H9 (cell line): ENCODE measurements around the gene MXD4. TPM values are rescaled to one million over a fixed set of nuclear protein-coding genes. Genes with fewer than 3 reads are reported as not detected.

Source experiments
- DNase-seq: peaks from one replicate; pipeline ENCODE4 v3.0.0-alpha.2; 2017
- H2AFZ ChIP-seq: one replicate; pipeline ENCODE4 v1.6.1; 2013; ENCODE audit warnings: mild to moderate bottlenecking, low read length, control low read depth, moderate library complexity
- H2AK5ac ChIP-seq: 2 replicates; pipeline ENCODE4 v1.6.1; 2013; ENCODE audit warnings: low read length, control low read depth, mixed read lengths; ENCODE audit not compliant: insufficient read length
- H2BK120ac ChIP-seq: one replicate; pipeline ENCODE4 v1.6.1; 2013; ENCODE audit warnings: low read depth, mild to moderate bottlenecking, low read length, control low read depth, inconsistent platforms; ENCODE audit not compliant: poor library complexity, severe bottlenecking
- H2BK12ac ChIP-seq: 2 replicates; pipeline ENCODE4 v1.6.1; 2013; ENCODE audit warnings: low read length, control low read depth, mixed read lengths, low read depth; ENCODE audit not compliant: insufficient read length
- H2BK15ac ChIP-seq: 2 replicates; pipeline ENCODE4 v1.6.1; 2013; ENCODE audit warnings: low read depth, low read length, control low read depth
- H2BK20ac ChIP-seq: one replicate; pipeline ENCODE4 v1.6.1; 2013; ENCODE audit warnings: low read depth, mild to moderate bottlenecking, low read length, control low read depth, inconsistent platforms; ENCODE audit not compliant: poor library complexity, severe bottlenecking
- H2BK5ac ChIP-seq: 2 replicates; pipeline ENCODE4 v1.6.1; 2013; ENCODE audit warnings: low read length, control low read depth, mixed read lengths; ENCODE audit not compliant: insufficient read length
- H3K14ac ChIP-seq: 2 replicates; pipeline ENCODE4 v1.6.1; 2013; ENCODE audit warnings: low read length, control low read depth; ENCODE audit not compliant: insufficient read depth
- H3K18ac ChIP-seq: 2 replicates; pipeline ENCODE4 v1.6.1; 2013; ENCODE audit warnings: low read depth, mild to moderate bottlenecking, mixed read lengths, low read length, control low read depth; ENCODE audit not compliant: insufficient read length
- H3K23ac ChIP-seq: 2 replicates; pipeline ENCODE4 v1.6.1; 2013; ENCODE audit warnings: low read length, control low read depth, mixed read lengths, low read depth; ENCODE audit not compliant: insufficient read length
- H3K23me2 ChIP-seq: 2 replicates; pipeline ENCODE4 v1.6.1; 2013; ENCODE audit warnings: low read depth, mild to moderate bottlenecking, mixed read lengths, low read length, control low read depth; ENCODE audit not compliant: insufficient read length, poor library complexity, severe bottlenecking
- H3K27ac ChIP-seq: 2 replicates; pipeline ENCODE4 v1.5.1; 2013; ENCODE audit warnings: low read length, control low read depth, mixed read lengths, low read depth; ENCODE audit not compliant: insufficient read length
- H3K27me3 ChIP-seq: 2 replicates; pipeline ENCODE4 v1.6.1; 2013; ENCODE audit warnings: low read length, control low read depth, inconsistent platforms; ENCODE audit not compliant: insufficient read depth
- H3K4ac ChIP-seq: 2 replicates; pipeline ENCODE4 v1.6.1; 2013; ENCODE audit warnings: low read depth, mild to moderate bottlenecking, control low read depth, inconsistent platforms, low read length, moderate library complexity
- H3K4me1 ChIP-seq: 2 replicates; pipeline ENCODE4 v1.6.1; 2013; ENCODE audit warnings: low read length, control low read depth, inconsistent platforms; ENCODE audit not compliant: insufficient read depth
- H3K4me2 ChIP-seq: 2 replicates; pipeline ENCODE4 v1.6.1; 2013; ENCODE audit warnings: low read length, control low read depth, mixed read lengths; ENCODE audit not compliant: insufficient read length, insufficient read depth
- H3K56ac ChIP-seq: 2 replicates; pipeline ENCODE4 v1.6.1; 2013; ENCODE audit warnings: low read depth, mild to moderate bottlenecking, mixed read lengths, low read length, control low read depth; ENCODE audit not compliant: insufficient read length
- H3K79me1 ChIP-seq: 2 replicates; pipeline ENCODE4 v1.6.1; 2013; ENCODE audit warnings: low read depth, mild to moderate bottlenecking, moderate library complexity, low read length, control low read depth, inconsistent platforms; ENCODE audit not compliant: insufficient read depth, poor library complexity, severe bottlenecking
- H3K79me2 ChIP-seq: 2 replicates; pipeline ENCODE4 v1.6.1; 2013; ENCODE audit warnings: low read length, control low read depth, inconsistent platforms; ENCODE audit not compliant: insufficient read depth
- H3K9ac ChIP-seq: 2 replicates; pipeline ENCODE4 v1.6.1; 2013; ENCODE audit warnings: low read length, control low read depth, mixed read lengths; ENCODE audit not compliant: insufficient read length; ENCODE audit errors: extremely low read depth
- H3K9me3 ChIP-seq: one replicate; pipeline ENCODE4 v1.6.1; 2013; ENCODE audit warnings: low read depth, low read length, inconsistent platforms; ENCODE audit not compliant: control insufficient read depth
- H3T11ph ChIP-seq: one replicate; pipeline ENCODE4 v1.6.1; 2013; ENCODE audit warnings: mild to moderate bottlenecking, low read length, control low read depth, inconsistent platforms
- H4K20me1 ChIP-seq: one replicate; pipeline ENCODE4 v1.6.1; 2013; ENCODE audit not compliant: control insufficient read depth, insufficient read length, insufficient read depth
- H4K5ac ChIP-seq: 2 replicates; pipeline ENCODE4 v1.6.1; 2013; ENCODE audit warnings: low read depth, mild to moderate bottlenecking, mixed read lengths, low read length, control low read depth; ENCODE audit not compliant: insufficient read length
- H4K8ac ChIP-seq: replicated peaks from 2 replicates; pipeline ENCODE4 v1.6.1; 2013; ENCODE audit warnings: low read length, control low read depth, mixed read lengths, low read depth; ENCODE audit not compliant: insufficient read length
- H4K91ac ChIP-seq: 2 replicates; pipeline ENCODE4 v1.6.1; 2013; ENCODE audit warnings: low read depth, mild to moderate bottlenecking, moderate library complexity, mixed read lengths, low read length, control low read depth; ENCODE audit not compliant: insufficient read length
- H3K27ac Mint-ChIP-seq, 3 experiments: 2 replicates in 2 of 3; 3 replicates in 1 of 3; pipeline ENCODE4 v1.8.0; 2020 to 2021; ENCODE audit warnings: mixed read lengths in 3 of 3, mild to moderate bottlenecking in 1 of 3, moderate library complexity in 1 of 3
- H3K27me3 Mint-ChIP-seq: 2 replicates; pipeline ENCODE4 v1.8.0; 2021; ENCODE audit warnings: low read depth, mild to moderate bottlenecking, moderate library complexity, mixed read lengths
- H3K36me3 Mint-ChIP-seq, 3 experiments: 2 replicates in 2 of 3; 3 replicates in 1 of 3; pipeline ENCODE4 v1.8.0; 2020 to 2021; ENCODE audit warnings: low read depth in 3 of 3, mixed read lengths in 3 of 3; ENCODE audit not compliant: insufficient read depth in 1 of 3
- H3K4me1 Mint-ChIP-seq, 2 experiments: 2 replicates each; pipeline ENCODE4 v1.8.0; 2020; ENCODE audit warnings: mixed read lengths in 2 of 2
- H3K4me3 Mint-ChIP-seq, 2 experiments: 2 replicates in 1 of 2; 3 replicates in 1 of 2; pipeline ENCODE4 v1.8.0; 2020 to 2021; ENCODE audit warnings: mild to moderate bottlenecking in 2 of 2, mixed read lengths in 2 of 2, moderate library complexity in 1 of 2
- H3K9me3 Mint-ChIP-seq, 2 experiments: 2 replicates in 1 of 2; 3 replicates in 1 of 2; pipeline ENCODE4 v1.8.0; 2020; ENCODE audit warnings: mild to moderate bottlenecking in 2 of 2, mixed read lengths in 2 of 2, moderate library complexity in 1 of 2
- CTCF ChIP-seq: fragments of 200-600 bp; sonication (generic); conservative IDR thresholded peaks from 3 replicates; pipeline ENCODE4 v1.8.0; 2021; ENCODE audit warnings: antibody characterized with exemption, mild to moderate bottlenecking
- WGBS: extraction: QIAGEN DNeasy Blood & Tissue Kit; methylation state at CpG from one replicate; pipeline ENCODE4 v1.1.7; 2013; ENCODE audit warnings: missing lambda C conversion rate, low lambda C conversion rate, mixed read lengths; ENCODE audit not compliant: insufficient read length; ENCODE audit errors: extremely low coverage; 5-methylcytosine and 5-hydroxymethylcytosine counted together
- total RNA-seq: library from RNA; stranded (reverse); gene quantifications from 2 replicates; pipeline ENCODE4 v1.2.1, GENCODE V29; 2021

The MXD4 gene
- total RNA-seq, 1 experiment from 2014 or later: 24.1 TPM

- no peaks in the 10 kb centered on the region for H3K23me2 ChIP-seq
- Mint-ChIP-seq H3K27ac (no peak overlapping the region; a peak in 3 of 7 replicates), H3K9me3 (no peaks in the 10 kb centered on the region), H3K36me3 (no peaks in the 10 kb centered on the region), H3K27me3 (peaks cover 2% of the 10 kb centered on the region; the same call in 1 of the 2 replicates), H3K4me3 (no peak overlapping the region), H3K4me1 (peaks cover 11 to 19% of the 10 kb centered on the region in 2 experiments)
- no peak overlapping the region; the same call in 1 of the 2 replicates for H3K14ac ChIP-seq
- no peaks in the 10 kb centered on the region for H3K9me3 ChIP-seq
- H3K27ac ChIP-seq: no peak overlapping the region
- H2BK12ac ChIP-seq: no peak overlapping the region
- no peak overlapping the region for H3K18ac ChIP-seq
- H3K23ac ChIP-seq: no peak overlapping the region
- H4K5ac ChIP-seq: no peak overlapping the region
- DNase-seq: no peak
- no peak overlapping the region for H2BK5ac ChIP-seq
- H2BK120ac ChIP-seq: no peak overlapping the region
- H3K79me2 ChIP-seq: no peaks in the 10 kb centered on the region
- no peak overlapping the region for H3K4ac ChIP-seq
- H3K4me2 ChIP-seq: no peak overlapping the region
- no peaks in the 10 kb centered on the region for H4K20me1 ChIP-seq
- TF ChIP-seq CTCF: no peak
- no peak overlapping the region for H3T11ph ChIP-seq
- WGBS: no CpG with 5 or more reads among the region's 22 CpGs
- H4K91ac ChIP-seq: no peak overlapping the region
- no peak overlapping the region for H2BK15ac ChIP-seq
- H3K79me1 ChIP-seq: no peaks in the 10 kb centered on the region
- H2AFZ ChIP-seq: no peak overlapping the region
- H3K56ac ChIP-seq: no peak overlapping the region
- peaks cover under 1% of the 10 kb centered on the region; the same call in 1 of the 2 replicates for H3K4me1 ChIP-seq
- H2AK5ac ChIP-seq: no peak overlapping the region
- no peak overlapping the region for H4K8ac ChIP-seq
- H3K27me3 ChIP-seq: no peaks in the 10 kb centered on the region
- H3K9ac ChIP-seq: no peak overlapping the region
- no peak overlapping the region for H2BK20ac ChIP-seq
These were observed 6.7 kb upstream of the MXD4 start for GRCh38 chr4:2268357-2269205.
